OCI-LY1 (cell line): Measurements from ENCODE around the gene LRIG1.

Source experiments
- H2AFZ ChIP-seq: fragments of 200-600 bp; sonication (generic), shearing (Covaris generic); 2 replicates; pipeline ENCODE4 v1.6.0; 2014; ENCODE audit warnings: antibody characterized with exemption, mild to moderate bottlenecking, low read length
- H3F3A ChIP-seq: fragments of 200-600 bp; sonication (generic), shearing (Covaris generic); 2 replicates; pipeline ENCODE4 v1.6.0; 2014; ENCODE audit warnings: mild to moderate bottlenecking, antibody characterized with exemption, low read length, moderate library complexity; ENCODE audit not compliant: insufficient read depth
- H3K27ac ChIP-seq: fragments of 200-600 bp; sonication (generic); 2 replicates; pipeline ENCODE4 v1.5.1; 2014; ENCODE audit warnings: low read length, mixed run types, mild to moderate bottlenecking, low read depth; ENCODE audit not compliant: poor library complexity, severe bottlenecking
- H3K27me3 ChIP-seq: fragments of 200-600 bp; sonication (generic); 2 replicates; pipeline ENCODE4 v1.6.0; 2014; ENCODE audit warnings: antibody characterized with exemption, mild to moderate bottlenecking, low read length, moderate library complexity; ENCODE audit not compliant: insufficient read depth
- H3K36me3 ChIP-seq: fragments of 200-600 bp; sonication (generic); 2 replicates; pipeline ENCODE4 v1.6.1; 2014; ENCODE audit warnings: mild to moderate bottlenecking, antibody characterized with exemption, low read length, moderate library complexity, mixed read lengths; ENCODE audit not compliant: insufficient read depth
- H3K4me1 ChIP-seq: fragments of 200-600 bp; sonication (generic); 2 replicates; pipeline ENCODE4 v1.5.1; 2014; ENCODE audit warnings: mild to moderate bottlenecking, low read length, moderate library complexity; ENCODE audit not compliant: insufficient read depth, severe bottlenecking
- H3K4me2 ChIP-seq: fragments of 200-600 bp; sonication (generic), shearing (Covaris generic); 2 replicates; pipeline ENCODE4 v1.6.1; 2014; ENCODE audit warnings: low read length
- H3K4me3 ChIP-seq: fragments of 200-600 bp; sonication (generic); 2 replicates; pipeline ENCODE4 v1.5.1; 2014; ENCODE audit warnings: low read length, low read depth, mild to moderate bottlenecking, mixed read lengths; ENCODE audit not compliant: poor library complexity, severe bottlenecking
- H3K79me2 ChIP-seq: fragments of 200-600 bp; shearing (Covaris generic); 2 replicates; pipeline ENCODE4 v1.6.1; 2016; ENCODE audit warnings: mixed run types, low read length, mixed read lengths; ENCODE audit not compliant: insufficient read depth
- H3K9ac ChIP-seq: fragments of 200-600 bp; sonication (generic), shearing (Covaris generic); 2 replicates; pipeline ENCODE4 v1.6.1; 2014; ENCODE audit warnings: mild to moderate bottlenecking, low read length, mixed read lengths
- H3K9me2 ChIP-seq: fragments of 200-600 bp; sonication (generic), shearing (Covaris generic); 2 replicates; pipeline ENCODE4 v1.6.1; 2014; ENCODE audit warnings: low read depth, mild to moderate bottlenecking, low read length, mixed read lengths
- H3K9me3 ChIP-seq: fragments of 200-600 bp; shearing (Covaris generic); 2 replicates; pipeline ENCODE4 v1.6.1; 2014; ENCODE audit warnings: low read length, mixed read lengths
- H4K20me1 ChIP-seq: fragments of 200-600 bp; sonication (generic), shearing (Covaris generic); 2 replicates; pipeline ENCODE4 v1.6.0; 2016; ENCODE audit warnings: mild to moderate bottlenecking, low read length; ENCODE audit not compliant: insufficient read depth
- CTCF ChIP-seq: fragments of 200-600 bp; sonication (generic), shearing (Covaris generic); IDR thresholded peaks from 2 replicates; pipeline ENCODE4 v1.5.1; 2017; ENCODE audit warnings: mild to moderate bottlenecking, antibody characterized with exemption, low read length, moderate library complexity, mixed read lengths
- EZH2 ChIP-seq: fragments of 200-600 bp; sonication (generic), shearing (Covaris generic); IDR thresholded peaks from 2 replicates; pipeline ENCODE4 v1.8.0; 2017; ENCODE audit warnings: borderline replicate concordance, mixed run types, mild to moderate bottlenecking, antibody characterized with exemption, low read length, moderate library complexity, mixed read lengths

The LRIG1 gene

GRCh38 chr3:66500576-66501482 is at the start of gene LRIG1:
LRIG1 (minus strand) TSS chr3:66501022; CDS start chr3:66500407, 615 bp downstream.
- Histone ChIP-seq H3K79me2 (no peaks in the 10 kb centered on the region), H3F3A (0 out of 2 replicates have a peak, but pooled peaks cover 4% of the 10 kb centered on the region), H4K20me1 (no peaks in the 10 kb centered on the region), H2AFZ (no peak within 1 kb of the TSS), H3K4me3 (peak within 1 kb of the TSS; percentile 62), H3K9ac (peak within 1 kb of the TSS; percentile 41; the same call in 1 of the 2 replicates), H3K27me3 (0 out of 2 replicates have a peak, but pooled peaks cover 3% of the 10 kb centered on the region), H3K4me2 (peak within 1 kb of the TSS; percentile 77), H3K36me3 (no peaks in the 10 kb centered on the region), H3K27ac (no peak within 1 kb of the TSS), H3K9me3 (no peaks in the 10 kb centered on the region), H3K9me2 (no peaks in the 10 kb centered on the region), H3K4me1 (peaks cover 11% of the 10 kb centered on the region)
- TF ChIP-seq EZH2 (no peak), CTCF (0 out of 2 replicates have a peak, but pooled peaks have one; percentile 6)

DNA sequence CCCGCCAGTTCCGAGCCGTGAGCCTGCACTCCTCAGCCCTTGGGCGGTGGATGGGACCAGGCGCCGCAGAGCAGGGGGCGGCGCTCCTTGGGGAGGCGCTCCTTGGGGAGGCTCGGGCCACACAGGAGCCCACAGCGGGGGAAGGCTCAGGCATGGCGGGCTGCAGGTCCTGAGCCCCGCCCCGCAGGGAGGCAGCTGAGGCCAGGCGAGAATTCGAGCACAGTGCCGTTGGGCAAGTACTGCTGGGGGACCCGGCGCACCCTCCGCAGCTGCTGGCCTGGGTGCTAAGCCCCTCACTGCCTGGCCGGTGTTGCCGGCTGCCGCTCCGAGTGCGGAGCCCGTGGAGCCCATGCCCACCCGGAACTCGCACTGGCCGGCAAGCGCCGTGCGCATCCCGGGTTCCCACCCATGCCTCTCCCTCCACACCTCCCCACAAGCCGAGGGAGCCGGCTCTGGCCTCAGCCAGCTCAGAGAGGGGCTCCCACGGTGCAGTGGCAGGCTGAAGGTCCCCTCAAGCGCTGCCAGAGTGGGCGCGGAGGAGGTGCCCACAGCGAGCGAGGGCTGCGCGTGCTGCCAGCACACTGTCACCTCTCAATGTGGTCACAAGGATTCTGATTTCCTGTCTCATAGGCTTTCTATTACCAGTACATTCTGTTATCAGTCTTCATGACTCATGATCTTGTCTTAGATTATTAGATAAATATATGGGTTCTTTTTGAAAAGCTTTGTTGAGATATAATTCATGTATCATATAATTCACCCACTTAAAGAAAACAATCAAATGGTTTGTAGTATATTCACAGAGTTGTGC is 44.0 kb upstream of the LRIG1 start:
- Histone ChIP-seq H3K79me2 (no peaks in the 10 kb centered on the region), H3K9me3 (no peaks in the 10 kb centered on the region), H3F3A (no peaks in the 10 kb centered on the region), H2AFZ (no peak overlapping the region), H3K4me2 (no peak overlapping the region), H3K9ac (no peak overlapping the region), H3K27me3 (no peaks in the 10 kb centered on the region), H3K9me2 (no peaks in the 10 kb centered on the region), H4K20me1 (no peaks in the 10 kb centered on the region), H3K4me1 (no peaks in the 10 kb centered on the region), H3K36me3 (no peaks in the 10 kb centered on the region), H3K27ac (no peak overlapping the region), H3K4me3 (no peak overlapping the region)
- TF ChIP-seq CTCF, result no peak
- no peak for TF ChIP-seq EZH2

DNA sequence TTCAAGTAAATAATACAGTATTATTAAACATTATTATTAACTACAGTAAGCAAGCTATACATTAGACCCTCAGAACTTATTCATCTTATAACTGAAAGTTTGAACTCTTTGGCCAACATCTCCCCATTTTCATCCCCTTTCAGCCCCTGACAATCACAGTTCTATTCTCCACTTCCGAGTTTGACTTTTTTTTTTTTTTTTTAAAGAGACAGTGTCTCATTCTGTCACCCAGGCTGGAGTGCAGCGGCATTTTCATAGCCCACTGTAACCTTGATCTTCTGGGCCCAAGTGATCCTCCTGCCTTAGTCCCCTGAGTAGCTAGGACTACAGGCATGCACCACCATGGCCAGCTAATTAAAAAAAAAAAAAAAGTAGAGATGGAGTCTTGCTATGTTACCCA is 41.3 kb upstream of the LRIG1 start:
- H3K27me3 ChIP-seq, result no peaks in the 10 kb centered on the region
- no peak overlapping the region for H2AFZ ChIP-seq
- TF ChIP-seq CTCF, result no peak
- no peak for TF ChIP-seq EZH2
- H3K9ac ChIP-seq, result no peak overlapping the region
- no peak overlapping the region for H3K4me2 ChIP-seq
- H3K36me3 ChIP-seq, result no peaks in the 10 kb centered on the region
- H3K4me3 ChIP-seq, result no peak overlapping the region
- H3F3A ChIP-seq, result no peaks in the 10 kb centered on the region
- no peaks in the 10 kb centered on the region for H4K20me1 ChIP-seq
- no peaks in the 10 kb centered on the region for H3K9me2 ChIP-seq
- no peak overlapping the region for H3K27ac ChIP-seq
- H3K4me1 ChIP-seq, result no peaks in the 10 kb centered on the region
- H3K79me2 ChIP-seq, result no peaks in the 10 kb centered on the region
- H3K9me3 ChIP-seq, result no peaks in the 10 kb centered on the region
